ENCODE data around the gene SCEL.

Gene SCEL

GRCh38 chr13:77678691-77679235 lies 143.3 kb downstream of the SCEL start:
- no peak for DNase-seq

DNA sequence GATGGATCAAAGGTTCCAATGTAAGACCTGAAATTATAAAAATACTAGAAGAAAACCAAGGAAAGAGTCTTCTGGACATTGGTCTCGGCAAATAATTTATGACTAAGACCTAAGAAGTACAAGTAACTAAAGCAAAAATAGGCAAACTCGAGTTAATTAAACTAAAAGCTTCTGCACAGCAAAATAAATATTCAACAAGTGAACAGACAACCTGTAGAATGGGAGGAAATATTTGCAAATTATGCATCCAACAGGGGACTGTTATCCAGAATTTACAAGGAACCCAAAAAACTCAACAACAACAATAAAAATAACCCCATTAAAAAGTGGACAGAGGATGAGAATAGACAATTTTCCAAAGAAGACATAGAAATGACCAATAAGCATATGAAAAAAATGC lies 152.3 kb downstream of the SCEL start:
- DNase-seq, result no peak

DNA sequence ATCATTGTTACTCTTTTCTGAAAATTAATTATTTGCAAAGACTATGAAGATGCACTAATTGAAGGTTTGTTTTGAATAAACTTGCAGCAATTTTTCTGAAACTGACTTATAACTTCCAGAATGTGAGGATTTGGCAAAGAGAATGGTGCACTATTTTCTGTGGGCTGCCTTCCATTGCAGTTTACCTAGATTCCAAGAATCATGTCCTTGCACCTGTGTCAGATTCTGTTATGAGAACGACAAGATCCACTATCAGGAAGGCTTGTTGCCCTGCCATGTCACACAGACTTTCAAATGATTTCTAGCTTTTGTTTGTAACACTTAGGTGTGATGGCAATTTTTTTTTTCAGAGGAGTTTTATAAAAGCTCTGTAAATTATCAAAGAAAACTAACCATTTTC lies 156.4 kb downstream of the SCEL start:
- no peak for DNase-seq

DNA sequence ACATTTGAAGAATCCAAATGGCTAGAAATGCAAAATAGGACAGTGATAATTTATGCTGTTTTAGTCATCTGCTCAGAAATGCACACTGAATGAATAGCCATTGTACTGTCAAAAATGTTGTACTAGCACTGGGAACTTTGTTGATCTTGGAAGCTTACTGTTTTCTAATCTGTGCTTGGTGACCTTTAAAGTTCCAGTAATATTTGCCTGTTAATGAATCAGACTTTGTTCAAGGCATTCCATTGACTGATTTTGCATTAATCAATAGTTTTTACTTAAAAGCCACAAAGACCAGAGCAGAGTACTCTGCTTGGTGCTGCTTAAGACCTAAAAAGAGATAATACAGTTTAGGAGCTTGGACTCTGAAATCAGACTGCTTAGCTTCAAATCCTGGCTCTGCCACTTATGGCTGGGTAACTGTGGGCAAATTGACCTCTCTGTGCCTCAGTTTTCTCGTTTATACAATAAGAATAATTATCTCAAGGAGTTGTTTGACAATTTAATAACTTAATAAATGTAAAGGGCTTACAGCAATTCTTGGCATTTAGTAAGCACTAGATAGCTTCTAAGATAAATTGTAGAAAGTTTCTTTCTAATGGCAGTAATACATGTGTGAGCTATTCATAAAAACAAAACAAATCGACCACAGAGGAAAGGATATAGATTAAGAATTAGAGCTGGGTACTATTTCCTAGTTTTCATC lies 157.4 kb downstream of the SCEL start:
- DNase-seq, result no peak

DNA sequence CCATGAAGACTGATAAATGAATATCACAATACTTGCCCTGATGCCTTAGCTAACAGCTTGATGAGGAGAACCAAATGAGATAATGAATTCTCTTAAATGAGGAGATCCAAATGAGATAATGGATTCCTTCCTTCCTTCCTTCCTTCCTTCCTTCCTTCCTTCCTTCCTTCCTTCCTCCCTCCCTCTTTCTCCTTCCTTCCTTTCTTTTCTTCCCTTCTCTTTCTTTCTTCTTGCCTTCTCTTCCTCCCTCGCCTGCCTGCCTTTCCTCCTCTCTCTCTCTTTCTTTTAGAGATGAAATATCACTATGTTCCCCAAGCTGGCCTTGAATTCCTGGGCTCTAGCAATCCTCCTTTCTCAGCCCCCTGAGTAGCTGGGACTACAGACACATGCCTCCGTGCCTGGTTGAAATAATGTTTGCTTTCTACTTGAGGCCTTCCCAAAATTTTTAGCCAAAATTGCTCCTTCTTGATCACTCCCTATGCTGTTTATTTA lies 158.0 kb downstream of the SCEL start:
- no peak for DNase-seq

All from activated CD4-positive, alpha-beta T cell treated with anti-CD3 and anti-CD28 coated beads, Interleukin-2, amount 50 U/mL, for 4 hours (primary cell).